HepG2 (cell line): ENCODE results near the gene CHST6. TPM values are rescaled to one million over a fixed set of nuclear protein-coding genes. Genes with fewer than 3 reads are reported as not detected.

Experiments
- ATAC-seq: fragments of 200-7000 bp; cut with Tn5 transposase; 3 replicates; pipeline ENCODE4 v1.9.1; 2020; ENCODE audit warnings: mild to moderate bottlenecking, moderate library complexity
- BruUV-seq: library from RNA; stranded (reverse); fragments of 400-500 nt; replicated peaks from 2 replicates; lab custom pipeline; 2021; lab: Mats Ljungman, UMichigan
- CTCF ChIA-PET: fragments of 300-600 bp; formaldehyde crosslinking; extraction: SDS; loops from one replicate; lab custom pipeline; 2021; ENCODE audit warnings: low total read pairs, inconsistent platforms, low intra/inter-chr PET ratio; lab: Yijun Ruan, JAX
- POLR2A ChIA-PET: fragments of 350-600 bp; sonication (Branson Sonifier 250); formaldehyde crosslinking; loops from one replicate; lab custom pipeline; 2020; ENCODE audit warnings: antibody characterized with exemption, inconsistent platforms; lab: Yijun Ruan, JAX
- DNase-seq: peaks from one replicate; pipeline ENCODE4 v3.0.0-alpha.2; 2015; ENCODE audit warnings: low spot score
- FAIRE-seq: peaks from 3 replicates; lab custom pipeline; 2011; peaks lifted over from hg19 to GRCh38; lab: Jason Lieb, UNC
- H2AFZ ChIP-seq: one replicate; pipeline ENCODE4 v1.6.1; 2011; ENCODE audit warnings: low read length, inconsistent platforms
- H3K27ac ChIP-seq: fragments of 300-600 bp; 3 replicates; pipeline ENCODE4 v1.8.0; 2011; ENCODE audit warnings: mixed run types, mild to moderate bottlenecking, mixed read lengths, low read length, inconsistent platforms; ENCODE audit not compliant: insufficient read depth; ENCODE audit errors: extremely low read length
- H3K27me3 ChIP-seq, 2 experiments: fragments of 200-600 bp in 1 of 2; 2 replicates in 1 of 2; 3 replicates in 1 of 2; pipeline versions ENCODE4 v1.6.0 to v1.8.0; 2011; ENCODE audit warnings: low read length in 2 of 2, mild to moderate bottlenecking in 2 of 2, moderate library complexity in 2 of 2, inconsistent platforms in 1 of 2; ENCODE audit not compliant: insufficient read depth in 2 of 2, control insufficient read depth in 1 of 2
- H3K36me3 ChIP-seq, 2 experiments: fragments of 200-600 bp in 1 of 2; replicated peaks in 1 of 2; 2 replicates in 1 of 2; 3 replicates in 1 of 2; pipeline versions ENCODE4 v1.5.1 to v1.8.0; 2011; ENCODE audit warnings: low read length in 2 of 2, inconsistent platforms in 1 of 2; ENCODE audit not compliant: insufficient read depth in 2 of 2, control insufficient read depth in 1 of 2
- H3K4me1 ChIP-seq: 2 replicates; pipeline ENCODE4 v1.5.1; 2012; ENCODE audit warnings: low read length, inconsistent platforms; ENCODE audit not compliant: insufficient read depth
- H3K4me2 ChIP-seq: 2 replicates; pipeline ENCODE4 v1.6.0; 2011; ENCODE audit warnings: low read depth, low read length, inconsistent platforms
- H3K4me3 ChIP-seq, 3 experiments: fragments of 200-600 bp in 1 of 3; sonication (generic), shearing (Covaris generic) in 1 of 3; replicated peaks in 1 of 3; 2 replicates each; pipeline ENCODE4 v1.5.1; 2011 to 2016; ENCODE audit warnings: low read length in 3 of 3, inconsistent platforms in 2 of 3, low read depth in 2 of 3, mild to moderate bottlenecking in 2 of 3, control low read depth in 1 of 3, mixed read lengths in 1 of 3; ENCODE audit not compliant: insufficient read depth in 1 of 3
- H3K79me2 ChIP-seq: one replicate; pipeline ENCODE4 v1.6.1; 2011; ENCODE audit warnings: low read length, inconsistent platforms; ENCODE audit not compliant: insufficient read depth
- H3K9ac ChIP-seq: 2 replicates; pipeline ENCODE4 v1.6.0; 2011; ENCODE audit warnings: mild to moderate bottlenecking, low read depth, low read length, inconsistent platforms; ENCODE audit not compliant: insufficient read depth
- H3K9me3 ChIP-seq: 2 replicates; pipeline ENCODE4 v1.5.1; 2012; ENCODE audit warnings: mild to moderate bottlenecking, low read length
- H4K20me1 ChIP-seq: 2 replicates; pipeline ENCODE4 v1.6.0; 2011; ENCODE audit warnings: inconsistent platforms, mild to moderate bottlenecking, low read length, moderate library complexity; ENCODE audit not compliant: insufficient read depth
- BORCS8-MEF2B ChIP-seq: sonication (generic); formaldehyde crosslinking; IDR thresholded peaks from 2 replicates; pipeline ENCODE4 v1.8.0; 2022; ENCODE audit warnings: mild to moderate bottlenecking, missing genetic modification reagents
- CC2D1A ChIP-seq: sonication (generic); formaldehyde crosslinking; IDR thresholded peaks from 2 replicates; pipeline ENCODE4 v1.8.1; 2023; ENCODE audit warnings: mild to moderate bottlenecking, missing genetic modification reagents
- FOXO4 ChIP-seq: sonication (generic); formaldehyde crosslinking; conservative IDR thresholded peaks from 2 replicates; pipeline ENCODE4 v1.8.1; 2023; ENCODE audit warnings: missing genetic modification reagents
- FOXP1 ChIP-seq, 2 experiments: fragments of 450-650 bp in 1 of 2; IDR thresholded peaks; 2 replicates each; pipeline ENCODE4 v1.6.1; 2017 to 2018; ENCODE audit warnings: antibody characterized with exemption in 1 of 2
- GATAD2A ChIP-seq: IDR thresholded peaks from 2 replicates; pipeline ENCODE4 v1.6.1; 2016
- HOXA9 ChIP-seq: sonication (generic); formaldehyde crosslinking; IDR thresholded peaks from 2 replicates; pipeline ENCODE4 v1.8.1; 2022; ENCODE audit warnings: missing genetic modification reagents, mild to moderate bottlenecking, moderate library complexity, borderline replicate concordance
- JDP2 ChIP-seq: sonication (generic); formaldehyde crosslinking; IDR thresholded peaks from 2 replicates; pipeline ENCODE4 v1.8.1; 2022; ENCODE audit warnings: missing genetic modification reagents, borderline replicate concordance
- PRPF4 ChIP-seq: fragments of 200-400 bp; formaldehyde crosslinking; IDR thresholded peaks from 2 replicates; pipeline ENCODE4 v1.6.1; 2016; ENCODE audit warnings: low read length, low read depth; ENCODE audit not compliant: poor library complexity, severe bottlenecking
- REL ChIP-seq: sonication (generic); formaldehyde crosslinking; conservative IDR thresholded peaks from 2 replicates; pipeline ENCODE4 v1.8.0; 2022; ENCODE audit warnings: mild to moderate bottlenecking, missing genetic modification reagents, moderate library complexity
- RFX1 ChIP-seq: fragments of 450-650 bp; IDR thresholded peaks from 2 replicates; pipeline ENCODE4 v1.6.1; 2017
- SRSF9 ChIP-seq: fragments of 200-400 bp; formaldehyde crosslinking; IDR thresholded peaks from 2 replicates; pipeline ENCODE4 v1.6.1; 2018; ENCODE audit warnings: borderline replicate concordance, mild to moderate bottlenecking, low read depth, low read length; ENCODE audit not compliant: insufficient read depth, poor library complexity, severe bottlenecking
- ZNF101 ChIP-seq: sonication (generic); formaldehyde crosslinking; IDR thresholded peaks from 2 replicates; pipeline ENCODE4 v1.4.0; 2020; ENCODE audit warnings: mild to moderate bottlenecking, low read depth, missing genetic modification reagents, borderline replicate concordance
- ZNF142 ChIP-seq: sonication (generic); formaldehyde crosslinking; IDR thresholded peaks from 2 replicates; pipeline ENCODE4 v1.4.0; 2020; ENCODE audit warnings: missing genetic modification reagents
- ZNF24 ChIP-seq: fragments of 450-650 bp; IDR thresholded peaks from 2 replicates; pipeline ENCODE4 v1.6.1; 2017; ENCODE audit warnings: antibody characterized with exemption, mild to moderate bottlenecking
- ZNF350 ChIP-seq: sonication (generic); formaldehyde crosslinking; IDR thresholded peaks from 2 replicates; pipeline ENCODE4 v1.4.0; 2020; ENCODE audit warnings: mild to moderate bottlenecking, low read depth, missing genetic modification reagents, borderline replicate concordance
- ZNF460 ChIP-seq: sonication (generic); formaldehyde crosslinking; IDR thresholded peaks from 2 replicates; pipeline ENCODE4 v1.5.1; 2020; ENCODE audit warnings: missing genetic modification reagents, mild to moderate bottlenecking, borderline replicate concordance
- ZNF629 ChIP-seq: sonication (generic); formaldehyde crosslinking; conservative IDR thresholded peaks from 2 replicates; pipeline ENCODE4 v1.5.0; 2020; ENCODE audit warnings: missing genetic modification reagents
- WGBS: methylation state at CpG from one replicate; pipeline ENCODE4 v1.1.6; 2017; ENCODE audit warnings: low lambda C conversion rate; 5-methylcytosine and 5-hydroxymethylcytosine counted together
- in situ Hi-C: cut with HindIII; loops from 2 replicates; pipeline ENCODE4 v1.10.0; 2017; ENCODE audit warnings: low pct_unique_long_range_greater_than_20kb; ENCODE audit not compliant: extremely low pct_ligation_motif_present
- intact Hi-C: fragments of 100-400 bp; cut with micrococcal nuclease; formaldehyde crosslinking; loops from one replicate; pipeline ENCODE4 v1.10.0; 2022; ENCODE audit not compliant: unreplicated experiment
- polyA plus RNA-seq, 8 experiments: library from polyadenylated mRNA; depleted of rRNA in 3 of 8; stranded (reverse) in 7 of 8; unstranded in 1 of 8; fragments of >200 nt; fragmentation: Illumina TruSeq in 4 of 8; extraction: Trizol in 4 of 8; gene quantifications; 2 replicates each; pipeline versions ENCODE4 v1.2.1 to v1.2.3, GENCODE V29; 2011 to 2016; ENCODE audit warnings: low read depth in 4 of 8, missing spikeins in 1 of 8, mixed read lengths in 1 of 8; ENCODE audit not compliant: insufficient read depth in 1 of 8
- total RNA-seq, 5 experiments: library from RNA; depleted of rRNA; stranded (reverse); fragments of >200 nt; fragmentation: Illumina TruSeq; extraction: Trizol; gene quantifications; 2 replicates each; pipeline ENCODE4 v1.2.3, GENCODE V29; 2016; ENCODE audit warnings: low read depth in 1 of 5

The CHST6 gene
- total and polyA plus RNA-seq, 2 of the 13 experiments (the other 11 are each of a cell fraction or from before 2014, with no cell fraction given), result 0.18 to 0.91 TPM

- TF ChIP-seq ZNF142 (CRISPR knock-in tag), result no peak
- TF ChIP-seq REL (CRISPR knock-in tag), result no peak
- TF ChIP-seq RFX1, result no peak
- TF ChIP-seq BORCS8-MEF2B (CRISPR knock-in tag), result no peak
- TF ChIP-seq ZNF350 (CRISPR knock-in tag), result no peak
- TF ChIP-seq ZNF460 (CRISPR knock-in tag), result no peak
These were observed 2.3 kb upstream of the CHST6 start (continued) for GRCh38 chr16:75497558-75497957.

- Histone ChIP-seq H3K9me3 (no peaks in the 10 kb centered on the region), H3K36me3 (no peaks in the 10 kb centered on the region), H3K27me3 (peaks cover 0 to 26% of the 10 kb centered on the region in 2 experiments; a peak in 2 of 5 replicates), H2AFZ (peak overlapping the region; percentile 8), H3K4me2 (peak overlapping the region; percentile 97), H3K79me2 (no peaks in the 10 kb centered on the region), H3K4me3 (peak overlapping the region; percentile 47 to 69 (median 50)), H4K20me1 (no peaks in the 10 kb centered on the region), H3K4me1 (peaks cover 39% of the 10 kb centered on the region), H3K27ac (no peak overlapping the region), H3K9ac (peak overlapping the region; percentile 50)
- WGBS, result 6% methylated on average over 22 of the region's 26 CpGs
- DNase-seq (no peak), ATAC-seq (peak; percentile 48), FAIRE-seq (no peak)
- ChIA-PET POLR2A (interaction anchor here (0.7 to 1.0 kb wide), 2 partner anchors 9 to 22 kb away, joined by 3 read pairs; no protein-coding TSS in a partner anchor), CTCF (no interaction called here)
- intact Hi-C loops, result no loop called here
- BruUV-seq, result no TSS peak
- in situ Hi-C loops, result no loop called here
- TF ChIP-seq SRSF9 (no peak), CC2D1A (CRISPR knock-in tag) (no peak), PRPF4 (no peak), RFX1 (no peak), FOXO4 (CRISPR knock-in tag) (no peak), FOXP1 (IDR thresholded peaks at IDR 0.05) (no peak), FOXP1 (CRISPR knock-in tag; IDR thresholded peaks at IDR 0.05) (no peak), JDP2 (CRISPR knock-in tag) (no peak), ZNF629 (CRISPR knock-in tag) (no peak), HOXA9 (CRISPR knock-in tag) (no peak), ZNF101 (CRISPR knock-in tag) (no peak), ZNF24 (no peak), GATAD2A (CRISPR knock-in tag) (no peak)
These were observed 573 bp downstream of the CHST6 start for GRCh38 chr16:75494661-75495075.
